GM12878 (cell line): ENCODE results near the gene ABCC4. TPM values are rescaled to one million over a fixed set of nuclear protein-coding genes. Genes with fewer than 3 reads are reported as not detected.
A peak's percentile ranks its signal among the peaks of the same experiment; 100 is the strongest.

Source experiments
- ATAC-seq: fragments of 200-7000 bp; cut with Tn5 transposase; 3 replicates; pipeline ENCODE4 v1.9.1; 2020; ENCODE audit warnings: mild to moderate bottlenecking, moderate library complexity
- BruUV-seq: library from RNA; stranded (reverse); fragments of 400-500 nt; replicated peaks from 2 replicates; lab custom pipeline; 2021; lab: Mats Ljungman, UMichigan
- CTCF ChIA-PET: fragments of 300-600 bp; sonication (Branson Sonifier 250); formaldehyde crosslinking; extraction: SDS; loops from one replicate; lab custom pipeline; 2021; ENCODE audit warnings: inconsistent platforms; lab: Yijun Ruan, JAX
- POLR2A ChIA-PET: fragments of 350-600 bp; formaldehyde crosslinking; extraction: SDS; loops from one replicate; lab custom pipeline; 2021; ENCODE audit warnings: inconsistent platforms; lab: Charles Lee
- RAD21 ChIA-PET: fragments of 300-600 bp; sonication (Branson Sonifier 250); formaldehyde crosslinking; loops from one replicate; lab custom pipeline; 2023; ENCODE audit warnings: antibody characterized with exemption; ENCODE audit not compliant: unreplicated experiment; lab: Charles Lee
- SMC1A ChIA-PET: fragments of 300-600 bp; sonication (Branson Sonifier 250); formaldehyde crosslinking; loops from one replicate; lab custom pipeline; 2023; ENCODE audit not compliant: unreplicated experiment, uncharacterized antibody; lab: Charles Lee
- DNase-seq: peaks from one replicate; pipeline ENCODE4 v3.0.0-alpha.2; 2011; ENCODE audit warnings: low read depth, low spot score
- FAIRE-seq: peaks from 3 replicates; lab custom pipeline; 2011; peaks lifted over from hg19 to GRCh38; lab: Jason Lieb, UNC
- H2AFZ ChIP-seq: 2 replicates; pipeline ENCODE4 v1.6.0; 2011; ENCODE audit warnings: low read depth, low read length, control low read depth; ENCODE audit not compliant: control insufficient read depth
- H3K27ac ChIP-seq: 2 replicates; pipeline ENCODE4 v1.5.1; 2011; ENCODE audit warnings: control low read depth; ENCODE audit not compliant: control insufficient read depth, insufficient read depth
- H3K27me3 ChIP-seq, 2 experiments: replicated peaks in 1 of 2; 2 replicates each; pipeline versions ENCODE4 v1.6.0 to v1.6.1; 2011; ENCODE audit warnings: low read length in 1 of 2; ENCODE audit not compliant: control insufficient read depth in 2 of 2, insufficient read depth in 2 of 2
- H3K36me3 ChIP-seq, 2 experiments: 2 replicates each; pipeline ENCODE4 v1.5.1; 2011; ENCODE audit warnings: low read length in 1 of 2; ENCODE audit not compliant: control insufficient read depth in 2 of 2, insufficient read depth in 2 of 2
- H3K4me1 ChIP-seq: 2 replicates; pipeline ENCODE4 v1.6.1; 2011; ENCODE audit warnings: mild to moderate bottlenecking, low read length, moderate library complexity, mixed read lengths; ENCODE audit not compliant: control insufficient read depth, insufficient read depth
- H3K4me2 ChIP-seq: 2 replicates; pipeline ENCODE4 v1.6.0; 2011; ENCODE audit warnings: control low read depth; ENCODE audit not compliant: control insufficient read depth, insufficient read depth
- H3K4me3 ChIP-seq: fragments of 200-600 bp; sonication (generic); 2 replicates; pipeline ENCODE4 v1.5.1; 2016
- H3K79me2 ChIP-seq: 2 replicates; pipeline ENCODE4 v1.6.0; 2011; ENCODE audit warnings: low read length; ENCODE audit not compliant: control insufficient read depth, insufficient read depth
- H3K9ac ChIP-seq: 2 replicates; pipeline ENCODE4 v1.8.0; 2011; ENCODE audit warnings: low read length, control low read depth, mixed read lengths; ENCODE audit not compliant: control insufficient read depth, insufficient read depth
- H3K9me3 ChIP-seq: replicated peaks from 3 replicates; pipeline ENCODE4 v1.5.1; 2011; ENCODE audit warnings: mild to moderate bottlenecking, low read length; ENCODE audit not compliant: control insufficient read depth, insufficient read depth
- H4K20me1 ChIP-seq: 2 replicates; pipeline ENCODE4 v1.6.0; 2011; ENCODE audit not compliant: control insufficient read depth, insufficient read depth
- ATF7 ChIP-seq: fragments of 450-650 bp; IDR thresholded peaks from 2 replicates; pipeline ENCODE4 v1.6.1; 2016; ENCODE audit warnings: low read depth, mild to moderate bottlenecking
- JUNB ChIP-seq: IDR thresholded peaks from 2 replicates; pipeline ENCODE4 v1.6.1; 2016; ENCODE audit warnings: antibody characterized with exemption, mild to moderate bottlenecking
- POLR2AphosphoS2 ChIP-seq: IDR thresholded peaks from 2 replicates; pipeline ENCODE4 v1.6.1; 2011; ENCODE audit warnings: low read depth, mild to moderate bottlenecking, low read length, improper control_type of control experiment, moderate library complexity
- RUNX3 ChIP-seq: IDR thresholded peaks from 2 replicates; pipeline ENCODE4 v1.6.1; 2012; ENCODE audit warnings: low read length, inconsistent platforms
- SMAD1 ChIP-seq: fragments of 450-650 bp; IDR thresholded peaks from 2 replicates; pipeline ENCODE4 v1.6.1; 2018; ENCODE audit warnings: mild to moderate bottlenecking, low read depth; ENCODE audit not compliant: partially characterized antibody
- SMARCA5 ChIP-seq: fragments of 450-650 bp; IDR thresholded peaks from 2 replicates; pipeline ENCODE4 v1.6.1; 2017; ENCODE audit warnings: mild to moderate bottlenecking
- SREBF2 ChIP-seq: IDR thresholded peaks from 2 replicates; pipeline ENCODE4 v1.6.1; 2012; ENCODE audit warnings: mild to moderate bottlenecking, low read length
- TCF3 ChIP-seq: IDR thresholded peaks from 2 replicates; pipeline ENCODE4 v1.6.1; 2012; ENCODE audit warnings: low read depth, mild to moderate bottlenecking, low read length, borderline replicate concordance; ENCODE audit not compliant: insufficient read depth
- TCF7 ChIP-seq: IDR thresholded peaks from 2 replicates; pipeline ENCODE4 v1.6.1; 2014; ENCODE audit warnings: antibody characterized with exemption, borderline replicate concordance
- WGBS: methylation state at CpG from one replicate; pipeline ENCODE4 v1.1.6; 2016; ENCODE audit warnings: low lambda C conversion rate; ENCODE audit not compliant: insufficient replicate concordance, insufficient coverage; ENCODE audit errors: missing lambda C conversion rate; 5-methylcytosine and 5-hydroxymethylcytosine counted together
- in situ Hi-C: fragments of 300-500 bp; cut with MboI; formaldehyde crosslinking; loops from 9 replicates; pipeline ENCODE4 v1.14.3; 2018; ENCODE audit warnings: mixed read lengths
- intact Hi-C: fragments of 100-400 bp; cut with micrococcal nuclease; formaldehyde crosslinking; loops from one replicate; pipeline ENCODE4 v1.14.2; 2022; ENCODE audit not compliant: unreplicated experiment
- polyA plus RNA-seq, 11 experiments: library from polyadenylated mRNA; depleted of rRNA in 4 of 11; unstranded in 6 of 11; stranded (reverse) in 5 of 11; fragments of >200 nt; fragmentation: Nextera tagmentation in 4 of 11; fragmentation: Illumina TruSeq in 1 of 11; extraction: Ambion mirVana in 4 of 11; extraction: Trizol in 1 of 11; gene quantifications; 1 replicate in 1 of 11; 2 replicates in 10 of 11; pipeline versions ENCODE4 v1.2.1 to v1.2.3, GENCODE V29; 2011 to 2016; ENCODE audit warnings: inconsistent platforms in 2 of 11, missing spikeins in 2 of 11, low read depth in 1 of 11
- total RNA-seq, 4 experiments: library from RNA; depleted of rRNA in 3 of 4; stranded (reverse); fragments of >200 nt in 3 of 4; fragmentation: Illumina TruSeq in 1 of 4; extraction: Trizol in 1 of 4; gene quantifications; 2 replicates each; pipeline versions ENCODE4 v1.2.1 to v1.2.3, GENCODE V29; 2013 to 2021
- TF ChIP-seq, protein P1 (sequence below): fragments of 450-650 bp; IDR thresholded peaks from 2 replicates; pipeline ENCODE4 v1.6.1; 2016; ENCODE audit warnings: mild to moderate bottlenecking
- TF ChIP-seq, protein P2 (sequence below): IDR thresholded peaks from 2 replicates; pipeline ENCODE4 v1.6.1; 2012; ENCODE audit warnings: improper control_type of control experiment, low read depth, low read length; ENCODE audit not compliant: insufficient replicate concordance

Gene ABCC4
- total and polyA plus RNA-seq, 10 of the 15 experiments (the other 5 are each of a cell fraction or from before 2014, with no cell fraction given): 7.2 to 44.4 (median 24.1) TPM

DNA sequence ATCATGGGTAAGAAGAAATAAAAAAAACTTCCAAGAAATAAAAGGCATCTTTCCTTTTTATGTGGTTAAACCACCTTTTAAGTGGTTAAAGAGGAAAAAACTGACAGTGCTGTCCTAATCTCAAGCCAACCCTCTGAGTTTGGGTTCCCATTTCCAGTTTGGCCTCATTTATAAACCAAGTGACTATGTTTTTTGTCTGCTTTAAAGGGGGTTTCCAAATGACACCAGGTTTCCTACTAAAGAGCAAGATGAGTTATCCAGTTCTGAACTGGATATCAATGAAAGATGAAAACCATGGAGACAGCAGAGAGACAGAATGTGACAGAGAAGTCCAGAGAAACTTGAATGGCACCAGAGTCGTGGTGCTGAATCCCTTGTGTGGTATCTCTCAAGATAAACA lies 251.5 kb downstream of the ABCC4 start:
- Histone ChIP-seq H3K27ac (peak overlapping the region; percentile 28; the same call in 1 of the 2 replicates), H3K79me2 (no peaks in the 10 kb centered on the region)
- in situ Hi-C loops: no loop called here
- TF ChIP-seq TCF7: 0 out of 2 replicates have a peak, but pooled peaks have one; percentile 29
- TF ChIP-seq RUNX3: peak; percentile 48; the same call in 1 of the 2 replicates
- TF ChIP-seq, protein P1, sequence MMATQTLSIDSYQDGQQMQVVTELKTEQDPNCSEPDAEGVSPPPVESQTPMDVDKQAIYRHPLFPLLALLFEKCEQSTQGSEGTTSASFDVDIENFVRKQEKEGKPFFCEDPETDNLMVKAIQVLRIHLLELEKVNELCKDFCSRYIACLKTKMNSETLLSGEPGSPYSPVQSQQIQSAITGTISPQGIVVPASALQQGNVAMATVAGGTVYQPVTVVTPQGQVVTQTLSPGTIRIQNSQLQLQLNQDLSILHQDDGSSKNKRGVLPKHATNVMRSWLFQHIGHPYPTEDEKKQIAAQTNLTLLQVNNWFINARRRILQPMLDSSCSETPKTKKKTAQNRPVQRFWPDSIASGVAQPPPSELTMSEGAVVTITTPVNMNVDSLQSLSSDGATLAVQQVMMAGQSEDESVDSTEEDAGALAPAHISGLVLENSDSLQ: no peak
- TF ChIP-seq, all 136 proteins: peak for 2
- DNase-seq (no peak), ATAC-seq (peak; percentile 40), FAIRE-seq (no peak)
- no peak overlapping the region for H3K4me3 ChIP-seq
- H3K4me1 ChIP-seq: peaks cover 11% of the 10 kb centered on the region
- ChIA-PET CTCF (no interaction called here), POLR2A (no interaction called here), RAD21 (no interaction called here), SMC1A (no interaction called here)
- 94% methylated on average over 1 of the region's 1 CpG for WGBS
- H3K27me3 ChIP-seq: no peaks in the 10 kb centered on the region
- H4K20me1 ChIP-seq: no peaks in the 10 kb centered on the region
- H3K9me3 ChIP-seq: no peaks in the 10 kb centered on the region
- no peak overlapping the region for H3K9ac ChIP-seq
- peaks cover 0 to 2% of the 10 kb centered on the region in 2 experiments; a peak in 1 of 4 replicates for H3K36me3 ChIP-seq
- H2AFZ ChIP-seq: no peak overlapping the region
- no peak overlapping the region; the same call in 1 of the 2 replicates for H3K4me2 ChIP-seq
- no TSS peak for BruUV-seq
- intact Hi-C loops: no loop called here

DNA sequence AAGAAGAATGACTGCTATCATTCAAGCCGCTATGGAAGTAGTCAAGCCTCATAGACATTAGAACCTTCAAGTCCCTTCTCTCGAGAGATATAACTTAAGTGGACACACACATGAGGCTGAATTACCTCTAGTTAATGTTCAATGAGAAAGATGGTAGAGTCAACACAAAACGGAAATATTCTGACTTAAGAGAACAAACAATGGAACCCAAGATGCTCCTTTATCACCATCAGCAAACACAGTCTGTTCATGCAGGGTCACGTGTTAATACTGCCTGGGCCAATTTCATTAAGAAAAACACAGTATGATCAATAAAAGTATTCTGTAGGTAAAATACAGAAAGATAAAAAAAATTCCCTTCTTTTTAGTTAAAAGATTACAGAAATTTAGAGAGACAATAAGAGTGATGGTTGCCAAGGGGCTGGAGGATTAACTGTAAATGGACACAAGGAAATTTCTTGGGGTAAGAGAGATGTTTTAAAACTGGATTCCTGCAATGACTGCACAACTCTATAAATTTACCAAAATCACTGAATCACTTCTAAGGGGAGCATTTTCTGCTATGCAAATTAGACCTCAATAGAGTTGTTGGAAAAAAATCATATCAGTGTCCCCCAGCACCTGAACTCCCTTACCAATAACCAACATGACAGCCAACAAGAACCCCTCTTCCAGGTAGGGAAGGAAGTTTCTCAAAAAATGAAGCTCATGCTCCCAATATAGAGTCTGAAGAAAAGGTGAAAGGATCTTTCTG lies 256.6 kb downstream of the ABCC4 start:
- H2AFZ ChIP-seq: no peak overlapping the region
- H3K4me3 ChIP-seq: no peak overlapping the region
- intact Hi-C loops: no loop called here
- H3K79me2 ChIP-seq: no peaks in the 10 kb centered on the region
- H3K4me1 ChIP-seq: no peaks in the 10 kb centered on the region
- POLR2A ChIA-PET: no interaction called here
- CTCF ChIA-PET: no interaction called here
- H3K9me3 ChIP-seq: no peaks in the 10 kb centered on the region
- 97% methylated on average over 4 of the region's 4 CpGs for WGBS
- H3K4me2 ChIP-seq: no peak overlapping the region
- ATAC-seq: no peak
- no peaks in the 10 kb centered on the region for H4K20me1 ChIP-seq
- no peak overlapping the region for H3K27ac ChIP-seq
- no peak for FAIRE-seq
- H3K9ac ChIP-seq: no peak overlapping the region
- RAD21 ChIA-PET: no interaction called here
- no TSS peak for BruUV-seq
- SMC1A ChIA-PET: no interaction called here
- DNase-seq: no peak
- H3K36me3 ChIP-seq: peaks cover 0 to 14% of the 10 kb centered on the region in 2 experiments; a peak in 2 of 4 replicates
- H3K27me3 ChIP-seq: no peaks in the 10 kb centered on the region
- in situ Hi-C loops: no loop called here
- TF ChIP-seq TCF3: no peak
- no peak for TF ChIP-seq SMAD1
- no peak for TF ChIP-seq JUNB
- TF ChIP-seq, protein P2, sequence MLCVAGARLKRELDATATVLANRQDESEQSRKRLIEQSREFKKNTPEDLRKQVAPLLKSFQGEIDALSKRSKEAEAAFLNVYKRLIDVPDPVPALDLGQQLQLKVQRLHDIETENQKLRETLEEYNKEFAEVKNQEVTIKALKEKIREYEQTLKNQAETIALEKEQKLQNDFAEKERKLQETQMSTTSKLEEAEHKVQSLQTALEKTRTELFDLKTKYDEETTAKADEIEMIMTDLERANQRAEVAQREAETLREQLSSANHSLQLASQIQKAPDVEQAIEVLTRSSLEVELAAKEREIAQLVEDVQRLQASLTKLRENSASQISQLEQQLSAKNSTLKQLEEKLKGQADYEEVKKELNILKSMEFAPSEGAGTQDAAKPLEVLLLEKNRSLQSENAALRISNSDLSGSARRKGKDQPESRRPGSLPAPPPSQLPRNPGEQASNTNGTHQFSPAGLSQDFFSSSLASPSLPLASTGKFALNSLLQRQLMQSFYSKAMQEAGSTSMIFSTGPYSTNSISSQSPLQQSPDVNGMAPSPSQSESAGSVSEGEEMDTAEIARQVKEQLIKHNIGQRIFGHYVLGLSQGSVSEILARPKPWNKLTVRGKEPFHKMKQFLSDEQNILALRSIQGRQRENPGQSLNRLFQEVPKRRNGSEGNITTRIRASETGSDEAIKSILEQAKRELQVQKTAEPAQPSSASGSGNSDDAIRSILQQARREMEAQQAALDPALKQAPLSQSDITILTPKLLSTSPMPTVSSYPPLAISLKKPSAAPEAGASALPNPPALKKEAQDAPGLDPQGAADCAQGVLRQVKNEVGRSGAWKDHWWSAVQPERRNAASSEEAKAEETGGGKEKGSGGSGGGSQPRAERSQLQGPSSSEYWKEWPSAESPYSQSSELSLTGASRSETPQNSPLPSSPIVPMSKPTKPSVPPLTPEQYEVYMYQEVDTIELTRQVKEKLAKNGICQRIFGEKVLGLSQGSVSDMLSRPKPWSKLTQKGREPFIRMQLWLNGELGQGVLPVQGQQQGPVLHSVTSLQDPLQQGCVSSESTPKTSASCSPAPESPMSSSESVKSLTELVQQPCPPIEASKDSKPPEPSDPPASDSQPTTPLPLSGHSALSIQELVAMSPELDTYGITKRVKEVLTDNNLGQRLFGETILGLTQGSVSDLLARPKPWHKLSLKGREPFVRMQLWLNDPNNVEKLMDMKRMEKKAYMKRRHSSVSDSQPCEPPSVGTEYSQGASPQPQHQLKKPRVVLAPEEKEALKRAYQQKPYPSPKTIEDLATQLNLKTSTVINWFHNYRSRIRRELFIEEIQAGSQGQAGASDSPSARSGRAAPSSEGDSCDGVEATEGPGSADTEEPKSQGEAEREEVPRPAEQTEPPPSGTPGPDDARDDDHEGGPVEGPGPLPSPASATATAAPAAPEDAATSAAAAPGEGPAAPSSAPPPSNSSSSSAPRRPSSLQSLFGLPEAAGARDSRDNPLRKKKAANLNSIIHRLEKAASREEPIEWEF: no peak
- no peak for TF ChIP-seq SREBF2
- no peak for TF ChIP-seq SMARCA5
- no peak for TF ChIP-seq ATF7
- TF ChIP-seq POLR2AphosphoS2: no peak
